ENCODE measurements around the gene PI4KA.
"Not testable (repeated sequence)": the region's sequence is repeated elsewhere in the genome, so short reads cannot be mapped to it uniquely, and the experiment has no call there.

Gene PI4KA

GRCh38 chr22:20858615-20859416, at the start of gene PI4KA, which contains the start of gene SNAP29:
Gene PI4KA (minus strand): TSS chr22:20858811. CDS start chr22:20858725, 86 bp downstream.
Gene SNAP29 (plus strand): TSS chr22:20859007. CDS start chr22:20859111, 104 bp downstream.
- DNase-seq (ENCODE audit: low read depth in 2 of 2), result peak; percentile 91 to 96

- DNase-seq (ENCODE audit: low read depth in 2 of 2), result no peak
Observed at GRCh38 chr22:20906387-20906767, 47.8 kb upstream of the PI4KA start.

- no peak for DNase-seq (ENCODE audit: low read depth in 2 of 2)
Observed at GRCh38 chr22:20905415-20906386, 47.1 kb upstream of the PI4KA start.

DNA sequence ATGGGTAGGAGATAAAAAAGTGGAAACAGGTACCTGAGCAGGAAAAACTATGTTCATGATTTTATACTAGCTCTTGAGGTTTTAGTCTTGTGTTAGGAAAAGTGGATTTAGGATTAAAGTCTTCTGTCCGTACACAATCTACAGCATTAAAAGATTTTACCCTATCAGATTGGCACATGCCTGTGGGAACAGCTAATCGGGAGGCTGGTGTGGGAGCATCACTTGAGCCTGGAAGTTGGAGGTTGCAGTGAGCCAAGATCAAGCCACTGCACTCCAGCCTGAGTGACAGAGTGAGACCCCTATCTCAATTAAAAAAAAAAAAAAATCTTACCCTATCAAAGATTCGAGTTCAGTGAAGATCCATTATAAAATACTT, 46.4 kb upstream of the PI4KA start:
- no peak for DNase-seq (ENCODE audit: low read depth in 2 of 2)

GRCh38 chr22:20904008-20904979, 45.7 kb upstream of the PI4KA start:
- DNase-seq (ENCODE audit: low read depth in 2 of 2), result no peak

GRCh38 chr22:20903093-20903492, 44.5 kb upstream of the PI4KA start:
- DNase-seq (ENCODE audit: low read depth in 2 of 2), result no peak

- not testable (repeated sequence) for DNase-seq (ENCODE audit: low read depth in 2 of 2)
Observed at GRCh38 chr22:20901093-20902033, 42.8 kb upstream of the PI4KA start.

DNA sequence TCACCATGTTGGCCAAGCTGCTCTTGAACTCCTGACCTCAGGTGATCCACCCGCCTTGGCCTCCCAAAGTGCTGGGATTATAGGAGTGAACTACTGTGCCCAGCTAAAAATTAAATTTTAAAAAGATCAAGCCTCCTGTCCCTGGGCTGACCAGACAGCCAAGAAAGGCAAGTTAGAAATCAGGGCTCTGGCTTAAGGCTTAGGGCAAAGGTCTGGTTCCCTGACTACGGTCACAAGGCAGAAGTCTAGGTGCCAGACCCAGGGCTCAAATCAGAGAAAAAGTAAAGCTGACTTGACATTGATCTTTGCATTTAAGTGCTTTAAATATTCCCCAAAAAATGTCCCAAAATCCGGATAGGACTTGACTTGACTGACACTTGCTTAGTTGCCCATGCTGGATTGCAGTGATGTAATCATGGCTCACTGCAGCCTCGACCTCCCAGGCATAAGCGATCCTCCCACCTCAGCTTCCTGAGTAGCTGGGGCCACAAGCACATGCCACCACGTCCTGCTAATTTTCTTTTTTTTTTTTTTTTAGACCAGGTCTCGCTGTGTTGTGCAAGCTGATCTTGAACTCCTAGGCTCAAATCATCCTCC, 41.3 kb upstream of the PI4KA start:
- DNase-seq (ENCODE audit: low read depth in 2 of 2), result no peak

DNA sequence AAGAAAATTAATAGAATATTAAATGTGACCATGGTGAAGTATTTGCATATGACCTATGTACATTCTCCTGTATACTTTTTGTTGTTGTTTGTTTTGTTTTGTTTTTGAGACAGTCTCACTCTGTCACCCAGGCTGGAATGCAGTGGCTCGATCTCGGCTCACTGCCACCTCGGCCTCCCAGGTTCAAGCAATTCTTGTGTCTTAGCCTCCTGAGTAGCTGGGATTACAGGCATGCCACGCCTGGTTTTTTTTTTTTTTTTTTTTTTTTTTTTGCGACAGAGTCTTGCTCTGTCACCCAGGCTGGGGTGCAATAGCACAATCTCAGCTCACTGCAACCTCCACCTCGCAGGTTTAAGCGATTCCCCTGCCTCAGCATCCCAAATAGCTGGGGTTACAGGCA, 39.1 kb upstream of the PI4KA start:
- DNase-seq (ENCODE audit: low read depth in 2 of 2), result not testable (repeated sequence)

GRCh38 chr22:20890975-20891374, 32.4 kb upstream of the PI4KA start:
- no peak for DNase-seq (ENCODE audit: low read depth in 2 of 2)

GRCh38 chr22:20889904-20890540, 31.4 kb upstream of the PI4KA start:
- DNase-seq (ENCODE audit: low read depth in 2 of 2), result no peak

GRCh38 chr22:20889025-20889704, 30.6 kb upstream of the PI4KA start:
- no peak for DNase-seq (ENCODE audit: low read depth in 2 of 2)

- DNase-seq (ENCODE audit: low read depth in 2 of 2), result no peak
Observed at GRCh38 chr22:20887375-20887774, 28.8 kb upstream of the PI4KA start.

GRCh38 chr22:20885557-20886323, 27.1 kb upstream of the PI4KA start:
- DNase-seq (ENCODE audit: low read depth in 2 of 2), result peak; percentile 1 to 23

- no peak for DNase-seq (ENCODE audit: low read depth in 2 of 2)
Observed at GRCh38 chr22:20885017-20885556, 26.5 kb upstream of the PI4KA start.

- DNase-seq (ENCODE audit: low read depth in 2 of 2), result no peak
Observed at GRCh38 chr22:20884454-20884853, 25.8 kb upstream of the PI4KA start.

GRCh38 chr22:20882855-20883254, 24.2 kb upstream of the PI4KA start:
- no peak for DNase-seq (ENCODE audit: low read depth in 2 of 2)

All from stimulated activated CD4-positive, alpha-beta T cell treated with anti-CD3 and anti-CD28 coated beads, Interleukin-1b, Interleukin-23, amount 100 ng/mL, for 4 hours (primary cell).